Karpas-422 (cell line): Measurements from ENCODE around the gene NMRK1. TPM values are rescaled to one million over a fixed set of nuclear protein-coding genes. Genes with fewer than 3 reads are reported as not detected.

Experiments used
- DNase-seq: peaks from one replicate; pipeline ENCODE4 v3.0.0-alpha.2; 2015
- H2AFZ ChIP-seq: fragments of 200-600 bp; sonication (generic); 2 replicates; pipeline ENCODE4 v1.6.1; 2014; ENCODE audit warnings: antibody characterized with exemption, low read length, mixed read lengths
- H3K27ac ChIP-seq: fragments of 200-600 bp; sonication (generic); 2 replicates; pipeline ENCODE4 v1.5.1; 2014; ENCODE audit warnings: mild to moderate bottlenecking, low read length, moderate library complexity
- H3K27me3 ChIP-seq: fragments of 200-600 bp; sonication (generic); 2 replicates; pipeline ENCODE4 v1.6.1; 2014; ENCODE audit warnings: low read length, mixed read lengths
- H3K36me3 ChIP-seq: fragments of 200-600 bp; sonication (generic); 2 replicates; pipeline ENCODE4 v1.6.1; 2014; ENCODE audit warnings: low read length, mixed read lengths; ENCODE audit not compliant: insufficient read depth
- H3K4me1 ChIP-seq: fragments of 200-600 bp; sonication (generic); 2 replicates; pipeline ENCODE4 v1.6.1; 2014; ENCODE audit warnings: mild to moderate bottlenecking, low read length, mixed read lengths
- H3K4me2 ChIP-seq: fragments of 200-600 bp; sonication (generic); 2 replicates; pipeline ENCODE4 v1.6.1; 2014; ENCODE audit warnings: low read length, low read depth, mild to moderate bottlenecking; ENCODE audit not compliant: poor library complexity, severe bottlenecking
- H3K4me3 ChIP-seq: fragments of 200-600 bp; sonication (generic); 2 replicates; pipeline ENCODE4 v1.5.1; 2014; ENCODE audit warnings: mild to moderate bottlenecking, antibody characterized with exemption, low read length, mixed read lengths
- H3K79me2 ChIP-seq: fragments of 200-600 bp; sonication (generic); 2 replicates; pipeline ENCODE4 v1.6.1; 2014; ENCODE audit warnings: mild to moderate bottlenecking, low read length, mixed read lengths
- H3K9ac ChIP-seq: fragments of 200-600 bp; sonication (generic); 2 replicates; pipeline ENCODE4 v1.6.0; 2014; ENCODE audit warnings: low read length
- H3K9me2 ChIP-seq: fragments of 200-600 bp; sonication (generic), shearing (Covaris generic); replicated peaks from 2 replicates; pipeline ENCODE4 v1.6.0; 2014; ENCODE audit warnings: mild to moderate bottlenecking, low read length, moderate library complexity; ENCODE audit not compliant: insufficient read depth
- H3K9me3 ChIP-seq: fragments of 300-700, 200-600 bp; sonication (generic); 2 replicates; pipeline ENCODE4 v1.6.1; 2014; ENCODE audit warnings: low read length, mixed read lengths
- H4K20me1 ChIP-seq: fragments of 200-600 bp; sonication (generic); 2 replicates; pipeline ENCODE4 v1.6.1; 2014; ENCODE audit warnings: mild to moderate bottlenecking, antibody characterized with exemption, low read length, low read depth; ENCODE audit not compliant: insufficient read depth
- small RNA-seq: library from RNA; depleted of rRNA; stranded (forward); fragments of <200 nt; gene quantifications from one replicate; pipeline ENCODE3, GENCODE V24; 2014
- total RNA-seq: library from RNA; depleted of rRNA; stranded (reverse); fragments of >200 nt; shearing (Covaris generic); gene quantifications from 2 replicates; pipeline ENCODE4 v1.2.3, GENCODE V29; 2014; ENCODE audit warnings: low replicate concordance; rRNA removed

NMRK1 gene
- total RNA-seq, 1 experiment from 2014 or later = 14.3 TPM

DNA sequence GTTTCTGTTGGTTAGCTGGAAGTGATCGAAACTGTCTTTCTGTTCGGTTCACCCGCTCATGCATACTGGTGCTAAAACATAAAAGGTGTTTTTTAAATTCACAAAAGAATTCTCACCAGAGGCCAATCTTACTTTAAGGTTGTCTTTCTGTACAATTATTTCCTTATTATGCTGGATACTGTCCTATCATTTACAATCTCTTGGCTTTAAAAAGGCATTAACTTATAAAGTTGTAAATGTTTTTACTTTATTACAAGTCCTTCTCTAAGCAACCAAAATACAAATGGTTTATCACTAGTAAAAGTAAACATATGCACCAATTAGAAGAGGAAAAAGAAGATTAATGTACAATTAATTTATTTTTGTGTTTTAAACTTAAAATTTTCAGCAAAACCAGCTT lies 70.6 kb downstream of the NMRK1 start:
- H3K9me3 ChIP-seq = no peaks in the 10 kb centered on the region
- no peak overlapping the region for H2AFZ ChIP-seq
- peaks cover 29% of the 10 kb centered on the region for H3K36me3 ChIP-seq
- H3K9ac ChIP-seq = no peak overlapping the region
- H3K27me3 ChIP-seq = no peaks in the 10 kb centered on the region
- H3K27ac ChIP-seq = no peak overlapping the region
- H3K4me1 ChIP-seq = peaks cover 11% of the 10 kb centered on the region
- no peak for DNase-seq
- peaks cover 82% of the 10 kb centered on the region for H3K79me2 ChIP-seq
- H3K9me2 ChIP-seq = no peaks in the 10 kb centered on the region
- 0 out of 2 replicates have a peak, but pooled peaks cover 3% of the 10 kb centered on the region for H4K20me1 ChIP-seq
- no peak overlapping the region for H3K4me3 ChIP-seq
- no peak overlapping the region for H3K4me2 ChIP-seq

DNA sequence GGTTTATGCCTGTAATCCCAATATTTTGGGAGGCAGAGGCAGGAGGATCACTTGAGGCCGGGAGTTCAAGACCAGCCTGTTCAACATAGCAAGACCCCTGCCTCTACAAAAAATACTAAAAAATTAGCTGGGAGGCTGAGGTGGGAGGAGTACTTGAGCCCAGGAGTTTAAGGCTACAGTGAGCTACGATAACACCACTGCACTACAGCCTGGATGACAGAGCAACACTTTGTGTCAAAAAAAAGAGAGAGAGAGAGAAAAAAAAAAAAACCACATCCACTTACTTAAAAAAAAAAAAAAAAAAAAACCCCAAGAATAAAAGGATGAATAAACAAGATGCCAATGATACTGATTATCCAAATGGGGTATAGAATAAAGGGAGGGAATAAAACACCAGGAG lies 74.2 kb downstream of the NMRK1 start:
- H4K20me1 ChIP-seq = no peaks in the 10 kb centered on the region
- peaks cover 55% of the 10 kb centered on the region for H3K36me3 ChIP-seq
- peaks cover 80% of the 10 kb centered on the region for H3K79me2 ChIP-seq
- H2AFZ ChIP-seq = no peak overlapping the region
- H3K27me3 ChIP-seq = no peaks in the 10 kb centered on the region
- no peak overlapping the region for H3K4me3 ChIP-seq
- H3K9me3 ChIP-seq = no peaks in the 10 kb centered on the region
- H3K27ac ChIP-seq = no peak overlapping the region
- H3K9me2 ChIP-seq = no peaks in the 10 kb centered on the region
- H3K4me1 ChIP-seq = no peaks in the 10 kb centered on the region
- no peak overlapping the region for H3K4me2 ChIP-seq
- no peak overlapping the region for H3K9ac ChIP-seq
- DNase-seq = no peak

Small RNA genes within 50 kb of the gene (small RNA-seq; reads per million reads assigned to genes)
- not detected for gene RF02271

Other genes starting within 250 kb of the NMRK1 start
- not detected in 2 replicates for gene TRPM6, start 200.2 kb downstream of the NMRK1 start, total RNA-seq
- 8.0 and 13.8 TPM in 2 replicates for gene C9orf40, start 135.2 kb downstream of the NMRK1 start, total RNA-seq
- gene CARNMT1, start 59.9 kb downstream of the NMRK1 start, total RNA-seq = 34.5 and 42.0 TPM in 2 replicates
- gene OSTF1, start 359 bp upstream of the NMRK1 start, total RNA-seq = 56.1 and 60.0 TPM in 2 replicates